ENCODE data around the gene SCFD2. TPM values are rescaled to one million over a fixed set of nuclear protein-coding genes. Genes with fewer than 3 reads are reported as not detected.
"Not testable (repeated sequence)": the region's sequence is repeated elsewhere in the genome, so short reads cannot be mapped to it uniquely, and the experiment has no call there.

SCFD2 gene
- total RNA-seq, 1 donor from 2014 or later = 7.5 TPM

DNA sequence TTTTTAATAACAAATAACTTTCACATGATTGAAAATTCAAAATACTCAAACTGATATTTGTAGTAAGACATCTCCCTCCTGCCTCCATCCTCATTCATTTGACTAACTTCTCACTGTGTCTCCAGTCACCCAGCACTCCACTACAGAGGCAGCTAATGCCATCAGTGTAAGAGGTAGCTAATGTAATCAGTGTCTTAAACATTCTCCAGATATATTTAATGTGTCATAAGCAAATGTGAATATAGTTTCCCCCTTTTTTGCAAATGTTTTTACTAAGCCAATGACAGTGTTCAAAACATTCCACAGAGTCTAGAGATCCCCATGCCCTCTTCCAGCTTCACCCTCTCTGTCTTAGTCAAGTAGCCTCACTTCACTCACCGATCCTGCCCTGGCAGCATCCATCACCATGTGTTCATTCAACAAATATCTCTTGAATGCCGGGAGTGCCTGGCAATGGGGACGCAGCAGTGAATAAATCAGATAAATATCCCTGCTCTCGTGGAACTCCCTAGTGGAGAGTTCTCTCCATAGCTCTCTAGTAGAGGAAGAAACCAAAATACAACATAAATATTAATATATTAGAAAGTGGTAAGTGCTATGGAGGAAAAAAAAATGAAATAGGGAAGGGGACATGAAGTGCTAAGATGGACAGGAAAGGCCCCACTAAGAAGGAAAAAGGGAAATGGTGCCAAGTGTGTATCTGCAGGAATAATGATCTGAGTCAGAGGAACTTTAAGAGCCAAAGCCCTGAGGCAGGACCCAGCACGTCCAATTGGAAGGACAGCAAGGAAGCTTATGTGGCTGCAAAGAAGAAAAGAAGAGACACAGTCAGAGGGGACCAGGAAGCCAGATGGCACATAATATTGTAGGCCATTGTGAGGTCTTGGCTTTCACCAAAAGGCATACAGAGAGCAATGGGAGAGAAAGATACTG, 18.7 kb downstream of the SCFD2 start:
- intact Hi-C loops (cut with micrococcal nuclease) = no loop called here
- ATAC-seq (peak; percentile 84), DNase-seq (no peak)

GRCh38 chr4:53346392-53346791, 19.5 kb downstream of the SCFD2 start:
- ATAC-seq; DNase-seq; intact Hi-C loops (cut with micrococcal nuclease): not testable (repeated sequence)

GRCh38 chr4:53340145-53340544, 25.7 kb downstream of the SCFD2 start:
- DNase-seq, ATAC-seq: not testable (repeated sequence)

GRCh38 chr4:53334916-53335315, 30.9 kb downstream of the SCFD2 start:
- ATAC-seq; intact Hi-C loops (cut with micrococcal nuclease); DNase-seq: not testable (repeated sequence)

More at GRCh38 chr4:53340145-53340544, 25.7 kb downstream of the SCFD2 start:
- intact Hi-C loops (cut with micrococcal nuclease) = not testable (repeated sequence)

GRCh38 chr4:53326535-53326934, 39.3 kb downstream of the SCFD2 start:
- intact Hi-C loops (cut with micrococcal nuclease) = no loop called here
- no peak for ATAC-seq
- no peak for DNase-seq

- DNase-seq (no peak), ATAC-seq (no peak)
- intact Hi-C loops (cut with micrococcal nuclease) = no loop called here
These were observed 43.2 kb downstream of the SCFD2 start for GRCh38 chr4:53322696-53323095.

GRCh38 chr4:53321984-53322289, 43.9 kb downstream of the SCFD2 start:
- ATAC-seq (no peak), DNase-seq (no peak)
- intact Hi-C loops (cut with micrococcal nuclease) = no loop called here

DNA sequence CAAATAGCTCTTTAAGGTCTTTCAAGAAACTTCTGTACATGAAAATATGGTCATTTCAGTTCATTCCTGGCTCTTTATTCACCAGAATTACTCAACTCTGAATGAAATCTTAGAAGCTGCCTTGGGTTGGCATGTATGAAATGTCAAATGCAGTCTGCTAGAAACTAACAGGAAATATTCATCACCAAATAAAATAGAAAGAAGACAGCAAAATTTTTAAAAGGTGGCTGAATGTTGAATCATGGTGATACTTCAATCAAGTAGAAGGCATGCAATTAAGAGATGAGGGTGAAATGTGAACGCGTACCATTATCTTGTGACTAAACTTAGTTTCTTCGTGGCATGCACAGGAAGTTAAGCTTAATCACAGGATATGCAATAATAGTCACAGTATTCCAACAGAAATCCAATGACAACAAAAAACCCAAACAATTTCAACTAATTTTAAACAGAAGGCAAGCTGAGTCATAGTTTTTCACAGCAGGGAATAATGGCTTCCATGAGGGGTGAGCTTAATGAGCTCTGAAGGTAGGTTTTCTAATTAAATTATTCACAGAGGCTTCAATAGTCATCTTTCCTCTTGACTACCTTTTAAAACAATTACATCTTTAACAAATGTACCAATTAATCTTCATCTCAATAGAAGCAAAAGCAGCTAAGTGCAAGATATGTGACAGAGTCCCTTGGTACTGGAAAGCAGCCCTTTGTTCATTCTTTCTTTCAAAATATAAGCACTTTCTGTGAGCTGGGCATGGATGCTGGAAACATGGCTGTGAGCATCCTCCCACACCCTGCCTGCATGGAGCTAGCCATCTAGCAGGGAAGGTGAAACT, 44.5 kb downstream of the SCFD2 start:
- ATAC-seq = peak; percentile 38
- no peak for DNase-seq
- intact Hi-C loops (cut with micrococcal nuclease) = no loop called here

- intact Hi-C loops (cut with micrococcal nuclease) = no loop called here
- ATAC-seq (no peak), DNase-seq (no peak)
These were observed 50.6 kb downstream of the SCFD2 start for GRCh38 chr4:53315300-53315699.

- DNase-seq (no peak), ATAC-seq (no peak)
- intact Hi-C loops (cut with micrococcal nuclease) = no loop called here
These were observed 51.6 kb downstream of the SCFD2 start for GRCh38 chr4:53314252-53314651.

- DNase-seq = no peak
- intact Hi-C loops (cut with micrococcal nuclease) = no loop called here
These were observed 52.4 kb downstream of the SCFD2 start for GRCh38 chr4:53313510-53313909.

GRCh38 chr4:53309321-53310040, 56.4 kb downstream of the SCFD2 start:
- no peak for ATAC-seq
- no peak for DNase-seq
- intact Hi-C loops (cut with micrococcal nuclease) = no loop called here

More at GRCh38 chr4:53313510-53313909, 52.4 kb downstream of the SCFD2 start:
- ATAC-seq = no peak

- DNase-seq = no peak
- no peak for ATAC-seq
- intact Hi-C loops (cut with micrococcal nuclease) = no loop called here
These were observed 57.8 kb downstream of the SCFD2 start for GRCh38 chr4:53307819-53308780.

GRCh38 chr4:53307210-53307609, 58.7 kb downstream of the SCFD2 start:
- intact Hi-C loops (cut with micrococcal nuclease) = no loop called here
- no peak for ATAC-seq
- no peak for DNase-seq

GRCh38 chr4:53306729-53307128, 59.1 kb downstream of the SCFD2 start:
- no peak for DNase-seq
- intact Hi-C loops (cut with micrococcal nuclease) = no loop called here
- ATAC-seq = no peak

- ATAC-seq; intact Hi-C loops (cut with micrococcal nuclease); DNase-seq: not testable (repeated sequence)
These were observed 73.7 kb downstream of the SCFD2 start for GRCh38 chr4:53292209-53292608.

DNA sequence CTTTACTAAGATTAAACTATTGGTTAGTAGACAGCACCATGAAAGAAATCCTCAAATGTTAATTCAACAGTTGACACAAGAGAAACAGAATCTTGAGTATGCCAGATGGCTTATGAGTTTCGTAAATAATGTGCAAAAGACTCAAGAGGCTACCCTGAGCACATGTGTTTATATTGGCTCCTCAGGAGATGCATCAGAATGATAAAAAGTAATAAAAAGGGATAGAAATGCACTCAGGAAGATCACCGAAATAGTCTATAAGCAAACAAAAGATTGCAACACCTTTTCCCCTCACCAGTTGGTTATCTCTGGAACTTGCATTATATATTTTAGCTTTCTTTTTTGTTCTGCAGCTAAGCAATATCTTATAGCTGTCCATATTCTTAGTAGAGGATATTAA, 84.4 kb downstream of the SCFD2 start:
- no peak for DNase-seq
- no peak for ATAC-seq
- intact Hi-C loops (cut with micrococcal nuclease) = no loop called here

GRCh38 chr4:53280846-53281245, 85.0 kb downstream of the SCFD2 start:
- ATAC-seq = no peak
- no peak for DNase-seq
- intact Hi-C loops (cut with micrococcal nuclease) = no loop called here
